ENCODE results near the gene GALR2.
A peak's percentile ranks its signal among the peaks of the same experiment; 100 is the strongest.

The GALR2 gene

GRCh38 chr17:76079535-76079955 is 5.0 kb downstream of the GALR2 start:
- H4K20me1 ChIP-seq = peaks cover 36% of the 10 kb centered on the region
- H3K27me3 ChIP-seq = peaks cover 59% of the 10 kb centered on the region
- no peak overlapping the region for H3K4me3 ChIP-seq
- H3K27ac ChIP-seq = no peak overlapping the region
- H3K9me3 ChIP-seq = no peaks in the 10 kb centered on the region
- peak overlapping the region; percentile 82 for H3K4me2 ChIP-seq
- no peak overlapping the region for H3K9ac ChIP-seq
- H3K36me3 ChIP-seq = peaks cover 29% of the 10 kb centered on the region
- peaks cover 62% of the 10 kb centered on the region for H3K4me1 ChIP-seq
- no peak for TF ChIP-seq Cebpa-rat (IDR thresholded peaks at IDR 0.05)

DNA sequence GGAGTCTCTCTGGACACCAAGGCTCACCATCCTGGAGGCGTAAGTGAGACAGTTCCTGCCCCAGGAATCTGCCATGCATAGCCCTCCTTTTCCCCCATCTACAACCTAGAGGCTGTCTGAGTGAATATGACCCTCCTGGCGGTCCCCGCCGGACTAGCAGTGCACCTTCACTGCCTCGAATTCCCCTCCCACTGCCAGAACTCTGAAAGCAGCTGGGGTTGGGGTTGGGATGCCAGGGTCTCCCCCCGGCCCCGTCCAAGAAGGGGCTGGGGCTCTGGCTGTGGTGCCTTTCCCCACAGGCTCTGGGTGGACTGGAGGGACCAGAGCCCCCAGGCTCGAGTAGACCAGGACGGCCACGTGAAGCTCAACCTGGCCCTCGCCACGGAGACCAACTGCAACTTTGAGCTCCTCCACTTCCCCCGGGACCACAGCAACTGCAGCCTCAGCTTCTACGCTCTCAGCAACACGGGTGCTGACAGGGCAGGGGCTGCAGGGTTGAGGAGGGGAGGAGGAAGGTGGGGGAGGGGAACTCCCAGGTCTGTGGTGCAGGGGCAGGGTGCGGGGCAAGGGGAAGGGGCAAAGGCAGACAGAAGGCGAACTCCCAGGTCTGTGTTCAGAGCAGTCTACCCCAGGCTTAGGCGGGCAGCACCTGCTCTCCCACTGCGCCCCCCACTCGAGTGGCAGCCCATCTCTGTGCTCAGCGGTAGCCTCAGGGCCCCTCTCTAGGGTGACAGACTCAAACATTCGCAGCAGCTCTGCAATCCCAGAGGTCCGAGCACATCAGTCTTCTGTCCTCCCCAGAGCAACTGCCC is 5.6 kb downstream of the GALR2 start:
- H3K4me1 ChIP-seq = peaks cover 56% of the 10 kb centered on the region
- no peak overlapping the region for H3K4me3 ChIP-seq
- H4K20me1 ChIP-seq = peaks cover 30% of the 10 kb centered on the region
- H3K9ac ChIP-seq = no peak overlapping the region
- TF ChIP-seq Cebpa-rat (IDR thresholded peaks at IDR 0.05) = no peak
- peak overlapping the region; percentile 82 for H3K4me2 ChIP-seq
- H3K36me3 ChIP-seq = peaks cover 35% of the 10 kb centered on the region
- no peaks in the 10 kb centered on the region for H3K9me3 ChIP-seq
- no peak overlapping the region for H3K27ac ChIP-seq
- peaks cover 52% of the 10 kb centered on the region for H3K27me3 ChIP-seq

DNA sequence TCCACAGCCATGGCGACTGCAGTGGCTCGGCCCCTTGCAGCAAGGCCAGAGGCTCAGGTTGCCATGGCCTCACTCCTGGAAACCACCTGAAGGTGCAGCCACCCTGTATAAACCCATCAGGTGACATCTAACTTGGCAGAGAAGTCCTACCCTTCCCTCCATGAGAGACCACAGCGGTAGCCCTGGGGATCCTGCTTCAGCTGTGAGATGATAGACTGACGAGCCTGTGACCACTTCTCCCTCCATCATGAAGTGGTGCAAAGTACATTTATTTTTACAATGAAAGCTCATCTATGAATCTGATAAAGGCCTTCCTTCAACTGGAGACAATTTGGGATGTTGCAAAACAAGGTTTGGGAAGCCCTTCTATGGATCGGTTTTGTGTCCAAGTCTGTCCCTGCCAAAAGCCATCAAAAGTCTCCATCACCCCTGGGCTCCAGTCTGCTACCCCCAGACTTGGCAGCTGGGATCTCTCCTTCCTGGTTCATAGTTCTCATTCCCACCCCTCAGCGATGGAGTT is 6.2 kb downstream of the GALR2 start:
- Histone ChIP-seq H3K27ac (no peak overlapping the region), H4K20me1 (peaks cover 23% of the 10 kb centered on the region), H3K36me3 (peaks cover 42% of the 10 kb centered on the region), H3K4me1 (peaks cover 50% of the 10 kb centered on the region), H3K4me3 (no peak overlapping the region), H3K27me3 (peaks cover 46% of the 10 kb centered on the region), H3K4me2 (peak overlapping the region; percentile 82), H3K9me3 (no peaks in the 10 kb centered on the region), H3K9ac (no peak overlapping the region)
- TF ChIP-seq Cebpa-rat (IDR thresholded peaks at IDR 0.05) = no peak

GRCh38 chr17:76081295-76082210 is 7.0 kb downstream of the GALR2 start:
- no peak for TF ChIP-seq Cebpa-rat (IDR thresholded peaks at IDR 0.05)
- Histone ChIP-seq H3K27me3 (peaks cover 39% of the 10 kb centered on the region), H3K27ac (no peak overlapping the region), H3K4me3 (no peak overlapping the region), H4K20me1 (peaks cover 16% of the 10 kb centered on the region), H3K9me3 (no peaks in the 10 kb centered on the region), H3K4me1 (peaks cover 43% of the 10 kb centered on the region), H3K36me3 (peaks cover 49% of the 10 kb centered on the region), H3K4me2 (no peak overlapping the region), H3K9ac (no peak overlapping the region)

DNA sequence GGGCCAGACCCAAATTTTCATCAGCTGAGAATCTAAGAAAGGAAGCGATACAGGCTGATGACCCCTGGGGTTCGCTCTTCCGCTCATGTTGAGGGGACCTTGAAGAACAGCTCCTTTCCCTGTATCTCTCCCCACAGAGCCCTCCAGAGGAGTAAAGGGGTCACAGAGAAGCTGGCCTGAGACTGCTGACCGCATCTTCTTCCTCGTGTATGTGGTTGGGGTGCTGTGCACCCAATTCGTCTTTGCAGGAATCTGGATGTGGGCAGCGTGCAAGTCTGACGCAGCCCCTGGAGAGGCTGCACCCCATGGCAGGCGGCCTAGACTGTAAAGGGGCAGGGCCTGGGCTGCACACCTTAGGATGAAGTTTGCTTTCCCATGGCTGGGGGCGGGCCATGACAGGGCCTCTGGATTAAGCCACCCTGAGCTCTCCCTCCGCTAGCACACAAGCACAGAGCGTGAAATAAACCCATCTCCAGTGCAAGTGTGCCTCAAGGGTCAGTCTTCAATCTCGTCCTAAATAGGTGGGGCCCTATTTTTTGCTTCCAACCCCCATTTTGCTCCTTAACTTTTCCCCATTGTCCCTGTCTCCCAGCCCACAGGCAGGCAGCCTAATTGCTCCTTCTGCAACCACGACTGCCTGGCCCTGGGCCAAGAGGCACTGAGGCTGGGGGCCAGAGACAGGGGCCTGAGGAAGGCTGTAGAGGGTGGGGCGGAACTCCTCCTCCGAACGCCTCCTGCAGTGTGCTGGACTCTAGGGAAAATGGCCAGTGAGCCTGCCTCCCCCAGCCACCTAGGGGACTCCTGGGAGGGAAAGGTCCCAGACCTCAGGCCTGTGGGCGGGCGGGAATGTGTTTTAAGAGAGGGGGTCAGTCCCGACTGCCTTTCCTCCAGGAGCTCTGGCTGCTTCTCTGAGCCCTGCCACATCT is 8.0 kb downstream of the GALR2 start:
- Histone ChIP-seq H3K9ac (no peak overlapping the region), H3K36me3 (peaks cover 59% of the 10 kb centered on the region)

DNA sequence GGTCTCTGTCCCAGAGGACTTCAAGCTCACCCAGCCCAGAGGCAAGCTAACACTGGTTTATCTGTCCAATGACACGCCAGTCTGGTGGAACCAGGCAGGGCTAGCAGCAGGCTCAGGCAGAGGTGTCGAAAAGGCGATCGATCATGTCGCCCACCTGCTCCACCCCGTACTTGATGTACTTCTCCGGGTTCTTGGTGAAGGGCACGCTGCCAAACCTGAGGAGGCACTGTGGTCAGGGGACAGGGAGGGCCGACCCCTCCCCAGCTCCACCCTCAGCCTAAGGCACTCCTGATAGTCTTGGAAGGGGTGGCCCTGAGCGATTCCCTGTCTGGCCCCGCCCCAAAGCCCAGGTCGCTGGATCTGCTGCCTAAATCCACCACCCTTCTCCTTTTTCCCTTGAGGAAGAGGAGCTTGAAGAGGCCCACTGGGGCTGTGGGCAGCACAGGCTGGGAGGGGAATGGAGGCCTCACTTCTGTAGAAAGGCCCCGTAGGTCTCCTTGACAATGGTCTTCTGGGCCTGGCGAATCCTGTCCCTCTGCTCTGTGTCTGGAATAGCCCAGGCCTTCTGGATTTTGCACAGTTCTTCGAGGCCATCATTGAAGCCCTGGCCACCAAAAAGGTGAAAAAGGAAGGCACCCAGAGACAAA is 9.1 kb downstream of the GALR2 start:
- Histone ChIP-seq H4K20me1 (peaks cover 8% of the 10 kb centered on the region; the same call in 1 of the 2 replicates), H3K4me2 (no peak overlapping the region), H3K36me3 (peaks cover 70% of the 10 kb centered on the region), H3K27me3 (peaks cover 18% of the 10 kb centered on the region), H3K4me3 (no peak overlapping the region), H3K9me3 (no peaks in the 10 kb centered on the region), H3K27ac (no peak overlapping the region), H3K4me1 (peaks cover 21% of the 10 kb centered on the region), H3K9ac (no peak overlapping the region)
- TF ChIP-seq Cebpa-rat (IDR thresholded peaks at IDR 0.05) = no peak

More for the DNA sequence above, 8.0 kb downstream of the GALR2 start:
- H3K4me2 ChIP-seq = no peak overlapping the region
- no peak overlapping the region for H3K4me3 ChIP-seq
- TF ChIP-seq Cebpa-rat (IDR thresholded peaks at IDR 0.05) = no peak
- H4K20me1 ChIP-seq = peaks cover 8% of the 10 kb centered on the region; the same call in 1 of the 2 replicates
- peaks cover 28% of the 10 kb centered on the region for H3K27me3 ChIP-seq
- H3K4me1 ChIP-seq = peaks cover 32% of the 10 kb centered on the region
- no peaks in the 10 kb centered on the region for H3K9me3 ChIP-seq
- H3K27ac ChIP-seq = no peak overlapping the region

DNA sequence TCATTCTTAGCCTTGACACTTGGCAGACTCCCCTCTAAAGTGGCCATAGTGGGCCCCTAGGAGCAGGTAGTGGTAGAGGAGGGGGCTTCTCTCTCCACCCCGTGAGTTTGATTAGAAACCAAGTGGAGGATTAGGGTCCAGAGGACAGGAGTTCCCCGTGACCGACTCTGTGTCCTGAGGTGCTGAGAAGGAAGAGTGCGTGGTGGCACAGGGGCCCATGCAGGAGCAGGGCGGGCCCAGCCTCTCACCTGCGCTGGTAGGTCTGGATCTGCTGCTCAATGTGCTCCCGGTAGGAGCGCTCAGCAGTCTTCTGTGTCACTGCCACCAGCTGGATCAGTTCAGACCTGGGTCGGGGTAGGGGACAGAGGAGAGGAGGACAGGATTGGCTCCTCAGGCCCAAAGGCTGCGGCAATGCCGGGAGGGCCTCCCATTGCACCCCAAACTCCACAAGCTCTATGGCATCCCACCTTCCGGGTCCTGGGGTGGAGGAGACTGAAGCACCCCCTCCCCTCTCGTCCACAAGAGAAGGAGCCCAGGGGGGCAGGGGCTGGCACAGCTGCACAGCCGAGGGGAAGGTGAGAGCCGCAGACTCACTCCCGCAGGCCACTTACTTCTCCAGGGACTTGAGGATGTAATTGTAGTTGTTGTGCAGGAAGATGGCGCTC is 10.6 kb downstream of the GALR2 start:
- peaks cover 6% of the 10 kb centered on the region for H3K4me1 ChIP-seq
- no peak overlapping the region for H3K4me3 ChIP-seq
- peaks cover 2% of the 10 kb centered on the region; the same call in 1 of the 2 replicates for H3K27me3 ChIP-seq
- no peaks in the 10 kb centered on the region for H3K9me3 ChIP-seq
- no peak overlapping the region for H3K4me2 ChIP-seq
- H3K36me3 ChIP-seq = peaks cover 85% of the 10 kb centered on the region
- no peaks in the 10 kb centered on the region for H4K20me1 ChIP-seq
- no peak overlapping the region for H3K27ac ChIP-seq
- no peak overlapping the region for H3K9ac ChIP-seq
- TF ChIP-seq Cebpa-rat (IDR thresholded peaks at IDR 0.05) = no peak

DNA sequence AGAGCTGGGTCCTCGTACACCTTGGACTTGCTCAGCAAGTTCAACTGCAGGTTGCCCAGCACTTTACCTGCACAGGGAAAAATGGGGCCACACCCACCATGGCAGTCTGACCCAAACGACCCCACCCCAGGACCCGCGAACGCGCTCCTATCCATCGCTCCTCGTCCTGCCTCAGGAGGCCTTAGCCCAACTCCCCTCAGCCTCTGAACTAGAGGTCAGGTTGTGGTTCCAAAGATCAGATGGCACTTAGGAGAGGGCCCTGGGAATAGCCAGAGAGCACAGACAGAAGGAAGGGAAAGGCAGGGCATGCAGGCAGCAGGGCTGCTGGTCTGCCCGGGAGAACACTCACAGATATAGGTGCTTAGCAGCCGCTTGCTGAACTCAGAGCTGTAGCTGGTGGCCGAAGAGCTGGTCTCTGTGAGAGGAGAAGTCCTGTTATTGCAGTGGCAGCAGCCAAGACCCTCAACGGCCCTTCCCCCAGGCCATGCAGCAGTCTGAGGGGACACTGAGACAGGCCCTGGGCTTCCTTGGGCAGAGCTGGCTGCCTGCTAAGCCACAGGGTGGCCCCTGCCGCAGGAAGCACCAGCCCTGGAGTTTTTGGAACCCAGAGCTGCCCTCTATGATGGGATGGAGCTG is 11.3 kb downstream of the GALR2 start:
- no peak overlapping the region for H3K4me2 ChIP-seq
- no peaks in the 10 kb centered on the region for H3K4me1 ChIP-seq
- no peak overlapping the region for H3K9ac ChIP-seq
- no peak for TF ChIP-seq Cebpa-rat (IDR thresholded peaks at IDR 0.05)
- H4K20me1 ChIP-seq = no peaks in the 10 kb centered on the region
- H3K4me3 ChIP-seq = no peak overlapping the region
- no peaks in the 10 kb centered on the region for H3K27me3 ChIP-seq
- H3K27ac ChIP-seq = no peak overlapping the region
- H3K36me3 ChIP-seq = peaks cover 92% of the 10 kb centered on the region
- no peaks in the 10 kb centered on the region for H3K9me3 ChIP-seq

All from BLaER1 (cell line).